ENCODE results near the gene YPEL1.

Gene YPEL1, protein sequence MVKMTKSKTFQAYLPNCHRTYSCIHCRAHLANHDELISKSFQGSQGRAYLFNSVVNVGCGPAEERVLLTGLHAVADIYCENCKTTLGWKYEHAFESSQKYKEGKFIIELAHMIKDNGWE

DNA sequence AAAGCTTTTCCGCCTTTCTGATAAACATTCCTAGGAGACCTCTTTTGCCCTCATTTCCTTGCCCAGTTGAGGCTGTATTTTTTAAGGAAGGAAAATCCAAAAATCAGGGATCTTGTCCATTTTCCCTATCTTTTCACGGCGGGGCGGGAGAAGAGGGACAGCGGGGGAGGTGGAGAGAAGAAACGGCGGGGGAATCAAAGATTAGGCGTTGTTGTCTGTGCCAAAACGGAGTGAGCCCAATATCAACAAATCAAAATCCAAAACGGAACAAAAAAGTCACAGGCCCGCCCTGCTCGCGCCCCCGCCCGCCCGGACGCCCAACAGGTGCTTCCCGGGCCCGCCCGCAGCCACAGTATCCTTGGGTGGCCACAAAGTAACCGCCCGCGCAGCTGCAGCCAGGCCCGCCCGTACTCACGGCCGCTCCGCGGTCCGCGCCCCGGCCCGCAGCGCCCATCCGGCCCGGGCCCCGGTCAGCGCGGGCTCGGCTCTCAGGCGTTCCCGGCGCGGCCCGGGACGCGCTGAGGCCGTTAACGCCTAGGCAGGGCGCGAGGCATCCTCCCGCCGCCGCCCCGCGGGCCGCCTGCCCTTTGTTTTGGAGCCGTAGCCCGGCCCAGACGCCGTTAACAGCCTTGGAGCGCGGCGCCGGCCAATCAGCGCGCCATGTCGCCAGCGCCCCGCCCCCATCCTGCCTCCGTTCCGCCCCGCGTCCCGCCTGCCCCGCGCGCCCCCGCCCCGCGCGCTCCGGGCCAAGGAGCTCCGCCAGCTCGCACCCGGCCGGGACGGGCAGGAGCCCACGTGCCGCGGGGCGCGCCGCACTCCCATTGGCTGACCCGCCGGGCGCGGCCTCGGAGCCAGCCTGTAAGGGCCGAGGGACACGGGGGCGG is at the start of gene YPEL1:
YPEL1 (minus strand) TSS at position 595 of the 884 bp plus-strand sequence. CDS start 25,050 bp downstream, outside the sequence.
- DNase-seq (ENCODE audit: low spot score): peak; percentile 96

DNA sequence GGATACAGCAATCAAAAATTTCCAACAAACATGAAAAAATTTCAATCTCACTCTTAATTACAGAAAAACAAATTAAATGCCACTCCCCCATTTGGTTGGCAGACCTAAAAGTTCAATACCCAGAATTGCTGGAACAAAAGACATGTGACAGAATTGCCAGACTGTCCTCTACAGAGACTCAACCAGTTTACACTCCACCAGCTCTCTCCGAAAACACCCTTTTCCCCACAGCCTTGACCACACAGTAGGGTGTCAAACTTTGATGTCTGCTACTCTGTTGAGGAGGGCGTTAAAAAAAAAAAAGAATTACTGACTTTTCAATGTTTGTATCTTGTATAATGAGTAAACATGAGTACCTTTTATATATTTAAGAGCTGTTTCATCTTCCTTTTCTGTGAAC is 44.7 kb upstream of the YPEL1 start:
- peak; percentile 59 for DNase-seq (ENCODE audit: low spot score)

DNA sequence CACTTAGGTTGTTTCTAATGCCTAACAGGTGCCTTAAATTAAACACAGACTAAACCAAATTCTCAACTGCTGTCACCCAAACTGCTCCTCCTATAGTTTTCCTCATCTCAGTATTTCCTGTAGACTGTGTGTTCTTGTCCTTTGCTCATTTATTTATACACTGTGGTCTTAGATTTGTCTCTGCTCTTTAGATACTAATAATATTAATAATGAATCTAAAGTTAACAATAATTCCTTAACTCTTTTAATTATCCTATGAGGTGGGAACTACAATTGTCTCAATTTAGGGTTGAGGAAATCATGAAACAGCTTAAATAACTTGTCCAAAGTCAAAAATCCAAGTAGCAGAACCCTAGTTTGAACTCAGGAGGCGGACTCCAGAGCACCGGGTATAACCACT is 43.9 kb upstream of the YPEL1 start:
- no peak for DNase-seq (ENCODE audit: low spot score)

DNA sequence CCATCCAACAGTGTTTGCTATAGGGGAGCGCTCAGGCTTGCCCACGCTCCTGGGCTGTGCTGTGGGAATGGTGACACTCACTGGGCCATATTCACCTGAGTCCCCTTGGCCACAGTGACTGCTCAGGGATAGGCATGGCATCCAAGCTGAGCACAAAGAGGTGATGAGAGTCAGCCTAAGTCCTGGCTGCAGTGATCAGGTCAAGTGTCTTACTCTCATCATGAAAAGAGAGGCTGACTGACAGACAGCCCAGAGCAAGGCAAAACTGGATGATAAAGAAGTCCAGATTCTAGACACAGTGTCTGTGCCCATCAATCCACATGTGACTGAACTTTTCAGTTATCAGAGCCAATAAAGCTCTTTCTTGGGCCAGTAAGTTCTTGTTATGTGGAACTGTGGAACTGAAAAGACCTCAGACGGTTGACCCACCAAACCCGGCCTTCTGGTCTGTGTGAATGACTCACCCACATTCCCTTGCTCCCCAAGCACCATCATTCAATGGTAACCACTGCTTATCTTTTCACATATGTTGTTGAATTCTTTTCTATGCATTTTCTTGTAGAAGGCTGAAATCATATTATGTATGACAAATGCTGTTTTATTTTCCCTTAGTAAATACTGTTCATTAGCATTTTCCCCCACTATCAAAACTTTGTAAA is 43.2 kb upstream of the YPEL1 start:
- no peak for DNase-seq (ENCODE audit: low spot score)

DNA sequence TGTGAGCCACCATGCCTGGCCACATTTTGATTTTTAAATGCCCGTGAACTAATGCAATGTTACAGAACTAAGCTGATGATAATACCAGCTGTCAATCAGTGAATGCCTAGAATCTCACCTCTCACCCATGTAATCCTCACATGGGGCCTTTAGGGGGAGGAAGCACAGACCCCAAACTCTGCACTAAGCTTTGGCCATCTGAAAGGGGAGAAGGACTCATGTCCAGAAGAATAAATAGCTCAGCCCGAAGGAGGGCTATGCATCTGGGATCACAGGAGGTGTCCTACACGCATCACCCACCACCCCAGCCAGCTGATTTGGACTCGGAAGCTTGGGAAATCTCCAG is 36.0 kb upstream of the YPEL1 start:
- no peak for DNase-seq (ENCODE audit: low spot score)

DNA sequence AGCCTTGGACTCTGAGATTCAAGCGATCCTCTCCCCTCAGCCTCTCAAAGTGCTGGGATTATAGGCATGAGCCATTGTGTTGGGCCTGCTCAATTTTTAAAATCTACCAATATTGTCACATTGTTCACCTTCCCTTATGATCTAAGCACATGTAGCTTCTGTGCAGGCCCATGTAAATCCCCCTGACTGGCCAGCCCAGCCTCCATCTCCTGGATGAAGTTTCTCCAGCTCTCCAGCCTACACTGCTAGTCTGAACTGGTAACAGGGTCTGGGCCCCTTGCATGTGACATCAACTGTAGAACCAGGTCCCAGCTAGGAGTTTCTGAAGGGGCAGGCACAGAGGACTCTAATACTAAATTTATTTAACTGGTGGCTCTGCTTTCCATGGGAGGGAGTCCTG is 32.8 kb upstream of the YPEL1 start:
- no peak for DNase-seq (ENCODE audit: low spot score)

DNA sequence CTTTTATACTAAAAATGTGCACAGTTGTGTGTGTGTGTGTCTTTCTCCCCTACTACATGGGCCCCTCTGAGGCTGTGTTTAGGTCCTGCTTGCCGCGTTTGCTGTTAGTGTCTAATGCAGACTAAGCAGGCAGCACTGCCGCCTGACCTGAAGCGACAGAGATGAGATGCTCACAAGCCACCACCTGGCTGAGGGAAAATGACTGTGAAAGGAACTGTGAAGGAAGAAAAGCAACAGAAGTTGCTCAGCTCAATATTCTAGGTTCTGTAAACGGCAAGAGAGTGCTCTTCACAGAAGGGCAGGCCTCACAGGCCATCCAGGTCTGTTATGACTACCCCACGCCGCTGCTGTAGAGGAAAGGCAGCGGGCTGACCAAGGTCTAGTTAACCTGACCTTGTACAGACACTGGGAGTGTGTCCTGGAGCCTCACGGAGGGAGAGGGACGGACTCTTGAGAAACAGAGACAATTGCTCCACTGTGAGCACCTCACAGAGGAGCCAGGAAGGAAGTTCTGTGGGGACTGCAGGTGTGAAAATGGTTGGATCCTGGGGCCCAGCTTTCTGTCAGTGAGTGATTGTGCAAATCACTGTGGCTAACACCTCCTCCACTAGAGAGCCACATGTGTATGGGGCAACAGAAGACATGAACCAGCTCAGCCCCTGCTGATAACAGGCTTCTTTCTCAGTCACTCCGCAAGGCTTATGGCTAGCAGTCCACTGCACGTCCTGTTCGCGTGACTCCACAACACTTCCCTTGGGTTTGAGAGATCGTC is 31.3 kb upstream of the YPEL1 start:
- peak; percentile 77 for DNase-seq (ENCODE audit: low spot score)

DNA sequence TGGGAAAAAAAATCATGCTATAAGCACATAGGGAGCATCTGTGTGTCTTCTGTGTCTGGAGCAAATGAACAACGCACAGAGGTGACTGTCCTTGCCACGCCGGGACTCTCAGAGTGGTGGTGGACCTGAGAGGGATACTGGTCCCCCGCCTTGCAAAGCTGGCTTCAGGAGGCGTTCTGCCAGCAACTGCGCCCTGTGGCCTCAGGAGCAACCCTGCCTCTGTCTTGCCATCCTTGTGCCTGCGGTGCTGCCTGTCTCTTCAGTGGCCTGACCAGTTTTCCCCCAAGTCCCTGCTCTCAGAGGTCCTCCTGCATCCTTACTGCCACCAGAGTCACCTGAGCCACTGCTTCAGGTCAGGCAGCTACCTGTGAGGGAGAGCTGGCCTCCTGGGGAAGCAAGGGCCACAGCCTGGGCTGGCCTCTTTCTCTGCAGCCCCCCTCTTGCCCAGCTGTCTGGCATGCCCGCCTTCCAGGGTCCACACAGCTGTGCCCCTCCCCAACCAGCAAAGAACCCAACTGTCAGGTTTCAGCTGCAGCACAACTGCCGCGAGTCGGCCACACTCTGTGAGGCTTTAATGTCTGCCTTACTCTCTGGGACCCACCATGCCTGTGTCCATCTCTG is 30.4 kb upstream of the YPEL1 start:
- no peak for DNase-seq (ENCODE audit: low spot score)

DNA sequence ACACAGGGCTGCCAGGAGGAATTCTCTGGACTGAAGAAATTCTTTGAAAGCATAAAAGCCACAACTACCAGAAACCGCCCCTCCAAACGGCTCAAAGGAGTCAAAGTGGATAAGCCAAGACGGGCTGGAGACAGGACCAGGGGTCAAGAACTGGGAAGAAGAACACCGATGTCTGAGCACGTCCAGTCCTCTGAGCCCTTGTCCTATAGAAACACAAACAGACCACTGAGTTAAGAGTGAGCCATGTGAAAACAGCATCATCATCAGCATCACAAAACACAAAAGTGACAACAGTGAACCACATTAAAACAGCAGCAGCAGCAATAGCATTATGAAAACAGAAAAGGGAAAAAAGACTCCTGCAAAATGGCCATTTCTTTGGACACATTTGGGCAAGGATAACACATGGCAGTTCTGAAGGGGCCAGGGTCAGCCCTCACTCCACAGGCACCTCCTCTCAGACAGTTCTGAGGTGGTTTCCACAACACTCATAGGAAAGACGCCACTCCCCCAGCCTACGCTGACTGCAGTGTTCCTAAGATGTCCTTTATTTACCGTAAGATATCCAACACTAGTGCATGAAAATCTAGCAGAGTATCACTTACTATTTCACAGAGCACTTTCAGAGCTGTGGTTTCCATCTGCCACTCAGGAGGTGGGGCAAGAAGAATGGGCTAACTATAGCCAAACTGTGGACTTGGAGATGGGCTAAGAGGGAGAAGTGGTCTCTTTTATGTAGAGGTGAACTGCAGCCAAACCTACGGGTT is 28.6 kb upstream of the YPEL1 start:
- DNase-seq (ENCODE audit: low spot score): peak; percentile 15

DNA sequence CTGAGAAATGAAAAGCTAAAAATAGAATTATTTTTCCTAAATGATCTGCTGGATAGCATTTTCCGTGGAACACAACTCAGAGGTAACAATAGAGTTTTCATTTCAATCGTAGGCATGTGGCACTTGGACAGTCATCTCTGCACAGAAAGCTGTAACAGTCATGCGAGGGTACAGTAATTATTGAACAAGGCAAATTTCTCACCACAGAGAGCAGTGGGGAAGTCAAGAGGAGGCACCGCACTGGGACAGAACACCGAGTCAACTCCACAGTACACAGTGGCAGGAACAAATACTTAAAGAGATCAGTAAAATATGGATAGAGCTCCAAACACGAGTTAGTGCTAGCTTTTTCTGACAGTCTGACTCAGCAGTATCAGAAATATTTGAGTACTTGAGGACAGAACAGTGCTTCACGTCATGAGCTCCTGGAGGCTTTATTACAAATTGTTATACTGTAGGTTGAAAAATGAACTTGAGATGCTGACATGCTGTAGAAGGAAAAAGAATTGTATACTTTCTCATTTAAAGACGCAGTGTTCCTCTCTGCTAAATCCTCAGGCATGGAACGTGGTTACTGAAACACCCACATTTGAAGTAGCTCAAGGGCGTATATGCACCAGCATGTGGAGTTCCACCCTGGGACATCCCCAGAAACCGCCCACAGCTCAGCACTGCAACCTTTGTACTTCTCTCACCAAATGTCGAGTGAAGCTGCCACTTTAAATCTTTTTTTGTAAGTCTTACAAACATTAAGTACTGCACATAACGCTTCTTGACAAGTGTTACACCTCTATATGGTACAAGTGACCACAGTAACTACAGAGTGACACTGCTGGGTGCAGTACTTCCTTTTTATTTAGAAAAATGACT is 27.4 kb upstream of the YPEL1 start:
- peak; percentile 54 for DNase-seq (ENCODE audit: low spot score)

DNA sequence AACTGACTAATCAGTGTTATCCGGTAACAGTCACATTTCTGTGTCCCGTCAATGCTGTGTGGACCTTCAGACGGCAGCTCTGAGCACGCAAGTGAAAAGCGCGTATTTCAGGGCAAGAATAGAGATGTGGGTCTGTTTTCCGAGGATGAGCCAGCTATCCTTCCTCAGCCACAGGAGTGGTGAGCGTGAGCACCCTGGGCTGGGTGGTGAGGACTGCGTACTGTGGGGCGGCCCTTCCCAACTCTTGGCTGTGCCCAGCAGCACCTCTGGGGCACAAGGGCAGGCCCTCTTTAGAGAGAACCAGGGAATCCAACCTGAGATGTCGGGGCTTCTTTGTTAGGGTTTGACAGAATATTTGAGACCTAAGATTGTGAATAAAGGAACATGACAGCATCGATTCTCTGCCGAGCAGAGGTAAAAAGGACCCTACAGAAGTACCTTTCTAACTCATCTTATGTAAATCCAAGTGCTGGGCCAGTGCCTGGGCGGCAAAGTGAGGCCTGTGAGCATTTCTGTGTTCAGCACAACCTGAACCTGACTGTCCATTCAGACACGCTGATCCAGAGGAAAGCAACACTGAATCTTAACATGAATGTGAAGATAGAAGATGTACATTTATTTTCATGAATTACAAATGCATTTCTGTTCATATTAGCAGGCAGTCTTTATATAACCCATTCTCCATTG is 26.5 kb upstream of the YPEL1 start:
- no peak for DNase-seq (ENCODE audit: low spot score)

DNA sequence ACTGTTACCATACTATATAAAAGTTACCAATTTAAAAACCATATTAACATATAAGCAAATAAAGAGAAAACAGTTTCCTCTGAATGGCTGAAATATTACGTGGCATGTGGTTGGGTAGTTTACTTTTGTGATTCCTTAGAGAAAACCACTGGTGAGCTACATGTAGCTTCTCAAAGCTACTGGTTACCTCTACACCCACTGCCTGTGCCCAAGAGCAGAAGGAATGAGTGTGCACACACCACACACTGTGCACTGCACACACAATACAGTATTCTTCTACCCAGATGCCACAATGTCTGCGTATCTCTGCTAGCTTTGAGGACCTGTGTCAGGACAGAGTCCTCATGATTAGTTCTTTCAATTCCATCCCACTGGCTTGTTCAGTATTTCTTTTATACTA is 25.5 kb upstream of the YPEL1 start:
- DNase-seq (ENCODE audit: low spot score): no peak

DNA sequence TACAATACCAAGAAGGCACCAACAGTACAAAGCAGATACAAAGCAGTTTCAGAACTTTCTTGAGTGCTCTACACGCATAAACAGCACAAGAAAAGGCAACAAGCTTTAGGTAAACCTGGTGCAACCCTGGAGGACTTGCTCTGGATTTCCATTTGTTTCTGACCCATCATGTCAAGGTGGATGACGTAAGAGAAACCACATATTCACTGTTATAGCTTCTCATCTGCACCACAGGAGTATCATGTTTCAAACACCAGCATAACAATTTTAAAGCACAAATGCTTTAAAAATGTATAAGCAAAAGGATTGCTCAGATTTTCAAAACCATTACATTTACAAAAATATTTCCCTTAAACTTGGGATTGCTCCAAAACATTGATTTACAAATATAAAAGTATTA is 25.0 kb upstream of the YPEL1 start:
- DNase-seq (ENCODE audit: low spot score): no peak

DNA sequence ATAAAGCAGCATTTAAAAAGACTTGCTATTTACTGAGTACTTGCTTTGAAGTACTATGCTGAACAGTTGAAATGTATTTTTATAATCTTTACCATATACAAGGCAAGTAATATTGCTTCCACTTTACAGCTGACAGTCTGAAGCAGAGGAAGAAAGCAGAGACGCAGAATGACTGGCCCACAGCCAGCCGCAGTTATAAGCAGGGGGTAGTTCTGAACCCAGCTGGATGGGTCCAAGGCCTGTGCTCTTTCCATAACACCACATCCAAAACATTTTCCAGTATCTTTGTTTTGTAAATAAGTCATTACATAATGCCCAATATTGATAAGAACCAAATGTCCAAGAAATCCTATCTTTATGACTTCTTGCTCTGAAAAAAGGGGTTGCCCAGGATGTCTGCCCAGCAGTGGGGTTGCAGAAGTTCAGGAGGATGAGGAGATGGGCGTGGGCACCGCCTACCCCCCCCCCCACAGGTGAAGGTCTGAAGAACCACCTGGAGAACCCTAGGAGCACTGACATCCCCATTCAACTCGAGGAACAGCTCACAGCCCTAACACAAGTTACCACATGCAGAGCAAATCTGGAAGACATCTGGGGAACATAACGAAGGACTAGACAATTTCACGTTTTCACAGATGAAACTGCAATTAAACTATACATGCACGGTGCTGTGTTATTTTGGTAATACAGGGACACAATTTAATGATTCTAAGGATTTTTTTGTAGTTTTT is 24.2 kb upstream of the YPEL1 start:
- DNase-seq (ENCODE audit: low spot score): no peak

DNA sequence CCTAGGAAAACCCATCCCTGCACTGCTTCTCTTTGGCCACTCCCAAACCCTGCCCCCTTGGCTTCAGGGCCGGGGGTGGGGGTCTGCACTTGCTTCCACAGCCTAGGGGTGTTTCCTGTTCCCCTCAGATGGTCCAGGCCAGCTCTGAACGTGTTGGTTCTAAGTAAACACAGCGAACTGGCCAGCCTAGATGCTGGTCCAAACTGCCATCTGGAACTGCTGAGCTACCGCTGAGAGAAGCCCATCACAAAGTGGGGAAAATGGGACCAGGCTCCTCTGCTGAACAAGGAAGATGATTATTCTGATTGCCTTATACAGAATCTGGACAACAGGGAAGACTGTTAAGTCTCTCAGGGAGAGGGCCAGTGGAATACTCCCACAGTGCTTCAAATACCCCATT is 23.5 kb upstream of the YPEL1 start:
- no peak for DNase-seq (ENCODE audit: low spot score)

DNA sequence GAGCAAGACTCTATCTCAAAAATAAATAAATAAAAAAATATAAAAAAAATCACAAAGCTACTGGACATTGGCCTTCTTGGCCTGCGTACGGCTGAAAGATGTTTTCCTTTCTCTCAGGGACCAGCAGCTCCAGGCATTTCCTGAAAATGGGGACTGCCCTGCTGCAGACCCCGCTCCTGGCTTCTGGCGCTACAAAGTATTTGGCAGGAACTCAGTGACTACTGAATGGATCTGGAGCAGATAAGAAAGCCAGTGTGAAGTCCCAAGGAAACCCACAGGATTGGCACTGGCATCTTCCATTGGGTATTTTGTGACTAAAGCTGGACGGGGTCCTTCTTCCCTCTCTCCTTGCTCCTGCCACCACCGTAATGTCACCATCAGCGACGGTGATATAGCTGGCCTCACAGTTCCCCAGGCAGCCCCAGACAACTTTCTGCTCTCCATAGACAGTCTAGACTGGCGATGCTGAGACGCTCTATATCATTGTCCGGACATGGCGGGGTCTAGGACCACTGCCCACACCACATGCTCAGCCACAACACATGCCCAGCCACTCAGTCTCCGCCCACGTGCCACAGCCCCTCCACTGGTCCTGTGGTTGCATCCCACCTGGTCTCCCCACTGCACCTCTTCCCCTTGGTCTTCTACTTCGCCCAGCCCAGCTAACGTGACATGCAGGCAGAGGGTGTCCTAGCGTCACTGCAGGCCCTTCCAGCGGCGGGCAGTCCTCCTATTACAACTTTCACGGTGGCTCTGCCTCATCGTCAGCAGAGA is 22.7 kb upstream of the YPEL1 start:
- DNase-seq (ENCODE audit: low spot score): no peak

DNA sequence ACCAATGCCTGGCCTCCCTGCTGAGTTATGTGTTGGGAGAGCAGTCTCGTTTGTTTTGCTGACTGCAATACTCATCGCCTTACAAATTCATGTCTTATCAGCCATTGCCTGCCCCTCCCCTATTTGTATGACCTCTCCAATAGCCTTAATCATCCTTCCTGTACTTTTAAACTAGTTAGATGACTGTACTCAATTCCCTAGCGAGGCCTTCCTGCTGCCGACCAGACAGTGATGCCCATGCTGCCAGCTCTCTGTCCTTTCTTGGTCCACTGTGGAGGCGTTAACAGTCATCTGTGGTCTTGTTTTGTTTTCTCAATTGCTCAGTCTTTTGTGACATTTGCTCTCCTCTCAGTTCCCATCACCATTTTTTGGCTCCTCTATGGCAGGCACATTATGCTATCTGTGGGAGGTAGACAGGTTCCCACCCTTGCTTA is 20.3 kb upstream of the YPEL1 start:
- DNase-seq (ENCODE audit: low spot score): no peak

DNA sequence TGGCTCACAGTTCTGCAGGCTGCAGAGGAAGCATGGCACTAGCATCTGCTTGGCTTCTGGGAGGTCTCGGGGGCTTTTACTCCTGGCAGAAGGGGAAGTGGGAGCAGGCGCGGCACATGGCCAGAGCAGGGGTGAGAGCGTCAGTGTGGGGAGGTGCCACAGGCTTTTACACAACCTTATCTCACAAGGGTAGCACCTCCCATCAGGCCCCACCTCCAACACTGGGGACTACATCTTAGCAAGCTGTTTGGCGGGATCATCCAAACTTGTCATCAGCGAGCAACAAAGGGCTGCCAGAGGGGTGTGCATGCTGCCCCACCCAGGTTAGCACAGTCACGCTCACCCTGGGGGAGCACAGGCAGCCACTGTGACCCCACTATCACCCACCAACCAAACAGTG is 18.9 kb upstream of the YPEL1 start:
- no peak for DNase-seq (ENCODE audit: low spot score)
